CD1c-positive myeloid dendritic cell (primary cell): Measurements from ENCODE around the gene KCNIP3.
A peak's percentile ranks its signal among the peaks of the same experiment; 100 is the strongest.

ENCODE experiments used
- DNase-seq: peaks from one replicate; pipeline ENCODE4 v3.0.0-alpha.2; 2016; ENCODE audit errors: extremely low spot score

The KCNIP3 gene

GRCh38 chr2:95312543-95313201 lies 15.5 kb downstream of the KCNIP3 start:
- no peak for DNase-seq

- DNase-seq: no peak
These were observed 16.4 kb downstream of the KCNIP3 start for GRCh38 chr2:95313296-95314131.

GRCh38 chr2:95314598-95314963 lies 17.4 kb downstream of the KCNIP3 start:
- DNase-seq: no peak

- peak; percentile 42 for DNase-seq
These were observed 17.9 kb downstream of the KCNIP3 start for GRCh38 chr2:95314964-95315611.

GRCh38 chr2:95315801-95316411 lies 18.8 kb downstream of the KCNIP3 start:
- DNase-seq: no peak

- peak; percentile 48 for DNase-seq
These were observed 19.4 kb downstream of the KCNIP3 start for GRCh38 chr2:95316466-95317122.

GRCh38 chr2:95317123-95317500 lies 20.0 kb downstream of the KCNIP3 start:
- DNase-seq: no peak

- no peak for DNase-seq
These were observed 20.7 kb downstream of the KCNIP3 start for GRCh38 chr2:95317665-95318425.

GRCh38 chr2:95318431-95319220 lies 21.5 kb downstream of the KCNIP3 start:
- DNase-seq: no peak

- no peak for DNase-seq
These were observed 22.6 kb downstream of the KCNIP3 start for GRCh38 chr2:95319481-95320343.

GRCh38 chr2:95320344-95320712 lies 23.2 kb downstream of the KCNIP3 start:
- no peak for DNase-seq

- DNase-seq: no peak
These were observed 24.0 kb downstream of the KCNIP3 start for GRCh38 chr2:95320986-95321767.

- DNase-seq: no peak
These were observed 26.4 kb downstream of the KCNIP3 start for GRCh38 chr2:95323347-95324155.

- DNase-seq: no peak
These were observed 27.9 kb downstream of the KCNIP3 start for GRCh38 chr2:95325026-95325425.

GRCh38 chr2:95325590-95326432 lies 28.7 kb downstream of the KCNIP3 start:
- no peak for DNase-seq

GRCh38 chr2:95326433-95327140 lies 29.4 kb downstream of the KCNIP3 start:
- DNase-seq: no peak
